DND-41 (cell line): ENCODE data around the gene PRKCD.

Experiments
- ATAC-seq: fragments of 200-7000 bp; cut with Tn5 transposase; 3 replicates; pipeline ENCODE4 v1.9.1; 2021; ENCODE audit warnings: low read depth; ENCODE audit not compliant: insufficient read depth
- DNase-seq: peaks from one replicate; pipeline ENCODE4 v3.0.0-alpha.2; 2020
- H2AFZ ChIP-seq: 2 replicates; pipeline ENCODE4 v1.6.0; 2012; ENCODE audit warnings: low read depth, low read length
- H3K27ac ChIP-seq: 2 replicates; pipeline ENCODE4 v1.5.1; 2012; ENCODE audit warnings: low read length, inconsistent platforms
- H3K27me3 ChIP-seq: fragments of 200-600 bp; sonication (generic); 2 replicates; pipeline ENCODE4 v1.6.0; 2012; ENCODE audit warnings: low read length, mild to moderate bottlenecking, inconsistent platforms; ENCODE audit not compliant: insufficient read depth, poor library complexity
- H3K36me3 ChIP-seq: 2 replicates; pipeline ENCODE4 v1.5.1; 2012; ENCODE audit warnings: low read length, inconsistent platforms; ENCODE audit not compliant: insufficient read depth
- H3K4me1 ChIP-seq: 2 replicates; pipeline ENCODE4 v1.5.1; 2012; ENCODE audit warnings: mild to moderate bottlenecking, low read length; ENCODE audit not compliant: insufficient read depth
- H3K4me2 ChIP-seq: 2 replicates; pipeline ENCODE4 v1.6.0; 2012; ENCODE audit warnings: mild to moderate bottlenecking, moderate library complexity, low read length, inconsistent platforms; ENCODE audit not compliant: insufficient read depth
- H3K4me3 ChIP-seq, 2 experiments: fragments of 200-600 bp in 1 of 2; shearing (Covaris generic) in 1 of 2; 2 replicates each; pipeline ENCODE4 v1.5.1; 2012 to 2016; ENCODE audit warnings: inconsistent platforms in 2 of 2, low read length in 2 of 2, mild to moderate bottlenecking in 2 of 2, low read depth in 1 of 2, moderate library complexity in 1 of 2
- H3K79me2 ChIP-seq: 2 replicates; pipeline ENCODE4 v1.6.0; 2012; ENCODE audit warnings: low read length, inconsistent platforms; ENCODE audit not compliant: insufficient read depth
- H3K9ac ChIP-seq: 2 replicates; pipeline ENCODE4 v1.6.0; 2012; ENCODE audit warnings: low read depth, mild to moderate bottlenecking, inconsistent platforms, low read length, moderate library complexity
- H3K9me3 ChIP-seq: 2 replicates; pipeline ENCODE4 v1.5.1; 2012; ENCODE audit warnings: low read length, moderate library complexity, mild to moderate bottlenecking, inconsistent platforms; ENCODE audit not compliant: insufficient read depth, severe bottlenecking
- H4K20me1 ChIP-seq: 2 replicates; pipeline ENCODE4 v1.6.0; 2012; ENCODE audit warnings: low read length; ENCODE audit not compliant: insufficient read depth
- CTCF ChIP-seq: IDR thresholded peaks from 2 replicates; pipeline ENCODE4 v1.5.1; 2012; ENCODE audit warnings: borderline replicate concordance, low read length, moderate library complexity, mild to moderate bottlenecking; ENCODE audit not compliant: poor library complexity, severe bottlenecking; ENCODE audit errors: extremely low read depth
- EZH2 ChIP-seq: IDR thresholded peaks from 3 replicates; pipeline ENCODE4 v1.6.1; 2012; ENCODE audit warnings: borderline replicate concordance, low read depth, mild to moderate bottlenecking, moderate library complexity, low read length, inconsistent platforms; ENCODE audit not compliant: severe bottlenecking

Gene PRKCD

GRCh38 chr3:53193466-53194209, 32.6 kb downstream of the PRKCD start:
- no peak overlapping the region for H3K9ac ChIP-seq
- no peaks in the 10 kb centered on the region for H3K79me2 ChIP-seq
- H2AFZ ChIP-seq = no peak overlapping the region
- H3K27me3 ChIP-seq = peaks cover 3% of the 10 kb centered on the region
- H3K9me3 ChIP-seq = no peaks in the 10 kb centered on the region
- no peaks in the 10 kb centered on the region for H3K36me3 ChIP-seq
- no peak for ATAC-seq
- no peak overlapping the region for H3K4me2 ChIP-seq
- TF ChIP-seq EZH2 = no peak
- TF ChIP-seq CTCF = no peak
- peaks cover 4% of the 10 kb centered on the region for H3K4me1 ChIP-seq
- H3K27ac ChIP-seq = no peak overlapping the region
- DNase-seq = no peak
- no peaks in the 10 kb centered on the region; the same call in 1 of the 2 replicates for H4K20me1 ChIP-seq
- H3K4me3 ChIP-seq = no peak overlapping the region

GRCh38 chr3:53194210-53195065, 33.4 kb downstream of the PRKCD start:
- H4K20me1 ChIP-seq = no peaks in the 10 kb centered on the region; the same call in 1 of the 2 replicates
- H3K79me2 ChIP-seq = no peaks in the 10 kb centered on the region
- H3K9ac ChIP-seq = no peak overlapping the region
- no peak for DNase-seq
- H3K27me3 ChIP-seq = peaks cover 3% of the 10 kb centered on the region
- no peak overlapping the region for H3K27ac ChIP-seq
- no peaks in the 10 kb centered on the region for H3K36me3 ChIP-seq
- ATAC-seq = no peak
- no peaks in the 10 kb centered on the region for H3K9me3 ChIP-seq
- TF ChIP-seq CTCF (no peak), EZH2 (no peak)
- H3K4me1 ChIP-seq = peaks cover 4% of the 10 kb centered on the region
- H3K4me2 ChIP-seq = no peak overlapping the region
- no peak overlapping the region for H2AFZ ChIP-seq
- H3K4me3 ChIP-seq = no peak overlapping the region

GRCh38 chr3:53195066-53195450, 34.0 kb downstream of the PRKCD start:
- ATAC-seq (no peak), DNase-seq (no peak)
- no peaks in the 10 kb centered on the region for H3K79me2 ChIP-seq
- no peak overlapping the region for H2AFZ ChIP-seq
- TF ChIP-seq CTCF = no peak
- TF ChIP-seq EZH2 = no peak
- H3K27me3 ChIP-seq = peaks cover 3% of the 10 kb centered on the region
- no peaks in the 10 kb centered on the region; the same call in 1 of the 2 replicates for H4K20me1 ChIP-seq
- no peaks in the 10 kb centered on the region for H3K36me3 ChIP-seq
- H3K9ac ChIP-seq = no peak overlapping the region
- H3K4me2 ChIP-seq = no peak overlapping the region
- no peaks in the 10 kb centered on the region for H3K9me3 ChIP-seq
- no peak overlapping the region for H3K27ac ChIP-seq
- peaks cover 4% of the 10 kb centered on the region for H3K4me1 ChIP-seq
- no peak overlapping the region for H3K4me3 ChIP-seq
